GM18873 (cell line): ENCODE results near the gene GRWD1.

ENCODE experiments used
- ATAC-seq: cut with Tn5 transposase; IDR thresholded peaks from one replicate; pipeline ENCODE4 v1.9.1; 2021; ENCODE audit warnings: mild to moderate bottlenecking, moderate library complexity, moderate number of reproducible peaks; ENCODE audit not compliant: unreplicated experiment, low FRiP score

The GRWD1 gene

GRCh38 chr19:48455171-48455907 lies 9.6 kb downstream of the GRWD1 start, which contains the start of gene KCNJ14:
Gene KCNJ14 (plus strand): TSS chr19:48455574. CDS start chr19:48461725, 6,151 bp downstream.
- ATAC-seq, result no peak

- no peak for ATAC-seq
These were observed 10.3 kb downstream of the GRWD1 start for GRCh38 chr19:48455908-48456562.

- no peak for ATAC-seq
These were observed 11.1 kb downstream of the GRWD1 start for GRCh38 chr19:48456864-48457263.

GRCh38 chr19:48458016-48458415 lies 12.2 kb downstream of the GRWD1 start:
- no peak for ATAC-seq

GRCh38 chr19:48461651-48461981 lies 15.8 kb downstream of the GRWD1 start:
- ATAC-seq, result no peak

GRCh38 chr19:48461982-48462655 lies 16.3 kb downstream of the GRWD1 start:
- no peak for ATAC-seq

- ATAC-seq, result no peak
These were observed 19.4 kb downstream of the GRWD1 start for GRCh38 chr19:48465215-48465614.

- no peak for ATAC-seq
These were observed 21.0 kb downstream of the GRWD1 start for GRCh38 chr19:48466561-48467325.

- ATAC-seq, result peak; percentile 93
These were observed 23.0 kb downstream of the GRWD1 start for GRCh38 chr19:48468772-48469288.

- peak; percentile 10 for ATAC-seq
These were observed 23.6 kb downstream of the GRWD1 start, which contains the start of gene CYTH2 for GRCh38 chr19:48469289-48469881. Gene CYTH2 (plus strand): TSS chr19:48469369. CDS start chr19:48469508, 139 bp downstream.

- ATAC-seq, result no peak
These were observed 24.3 kb downstream of the GRWD1 start for GRCh38 chr19:48469934-48470680.

- no peak for ATAC-seq
These were observed 25.1 kb downstream of the GRWD1 start for GRCh38 chr19:48470856-48471255.

- no peak for ATAC-seq
These were observed 26.1 kb downstream of the GRWD1 start for GRCh38 chr19:48471836-48472235.

- ATAC-seq, result no peak
These were observed 27.6 kb downstream of the GRWD1 start for GRCh38 chr19:48473161-48473966.

GRCh38 chr19:48474084-48474592 lies 28.4 kb downstream of the GRWD1 start:
- no peak for ATAC-seq

GRCh38 chr19:48475369-48476068 lies 29.7 kb downstream of the GRWD1 start:
- ATAC-seq, result no peak

- ATAC-seq, result no peak
These were observed 30.4 kb downstream of the GRWD1 start for GRCh38 chr19:48476176-48476575.
